Measurements from ENCODE around the gene RBM28.

GRCh38 chr7:128323459-128324367 is 20.0 kb downstream of the RBM28 start:
- TF ChIP-seq, protein P1, sequence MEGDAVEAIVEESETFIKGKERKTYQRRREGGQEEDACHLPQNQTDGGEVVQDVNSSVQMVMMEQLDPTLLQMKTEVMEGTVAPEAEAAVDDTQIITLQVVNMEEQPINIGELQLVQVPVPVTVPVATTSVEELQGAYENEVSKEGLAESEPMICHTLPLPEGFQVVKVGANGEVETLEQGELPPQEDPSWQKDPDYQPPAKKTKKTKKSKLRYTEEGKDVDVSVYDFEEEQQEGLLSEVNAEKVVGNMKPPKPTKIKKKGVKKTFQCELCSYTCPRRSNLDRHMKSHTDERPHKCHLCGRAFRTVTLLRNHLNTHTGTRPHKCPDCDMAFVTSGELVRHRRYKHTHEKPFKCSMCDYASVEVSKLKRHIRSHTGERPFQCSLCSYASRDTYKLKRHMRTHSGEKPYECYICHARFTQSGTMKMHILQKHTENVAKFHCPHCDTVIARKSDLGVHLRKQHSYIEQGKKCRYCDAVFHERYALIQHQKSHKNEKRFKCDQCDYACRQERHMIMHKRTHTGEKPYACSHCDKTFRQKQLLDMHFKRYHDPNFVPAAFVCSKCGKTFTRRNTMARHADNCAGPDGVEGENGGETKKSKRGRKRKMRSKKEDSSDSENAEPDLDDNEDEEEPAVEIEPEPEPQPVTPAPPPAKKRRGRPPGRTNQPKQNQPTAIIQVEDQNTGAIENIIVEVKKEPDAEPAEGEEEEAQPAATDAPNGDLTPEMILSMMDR (optimal IDR thresholded peaks at IDR 0.05 in 1 of 3, IDR thresholded peaks at IDR 0.05 in 1 of 3, conservative IDR thresholded peaks at IDR 0.05 in 1 of 3; ENCODE audit: extremely low read depth in 1 of 3, insufficient read depth in 2 of 3, low read length in 3 of 3): no peak
- TF ChIP-seq EZH2 (IDR thresholded peaks at IDR 0.05; ENCODE audit: low read length): no peak

Measured in keratinocyte (primary cell).